ENCODE measurements around the gene KDM4C.

- TF ChIP-seq, protein P1, sequence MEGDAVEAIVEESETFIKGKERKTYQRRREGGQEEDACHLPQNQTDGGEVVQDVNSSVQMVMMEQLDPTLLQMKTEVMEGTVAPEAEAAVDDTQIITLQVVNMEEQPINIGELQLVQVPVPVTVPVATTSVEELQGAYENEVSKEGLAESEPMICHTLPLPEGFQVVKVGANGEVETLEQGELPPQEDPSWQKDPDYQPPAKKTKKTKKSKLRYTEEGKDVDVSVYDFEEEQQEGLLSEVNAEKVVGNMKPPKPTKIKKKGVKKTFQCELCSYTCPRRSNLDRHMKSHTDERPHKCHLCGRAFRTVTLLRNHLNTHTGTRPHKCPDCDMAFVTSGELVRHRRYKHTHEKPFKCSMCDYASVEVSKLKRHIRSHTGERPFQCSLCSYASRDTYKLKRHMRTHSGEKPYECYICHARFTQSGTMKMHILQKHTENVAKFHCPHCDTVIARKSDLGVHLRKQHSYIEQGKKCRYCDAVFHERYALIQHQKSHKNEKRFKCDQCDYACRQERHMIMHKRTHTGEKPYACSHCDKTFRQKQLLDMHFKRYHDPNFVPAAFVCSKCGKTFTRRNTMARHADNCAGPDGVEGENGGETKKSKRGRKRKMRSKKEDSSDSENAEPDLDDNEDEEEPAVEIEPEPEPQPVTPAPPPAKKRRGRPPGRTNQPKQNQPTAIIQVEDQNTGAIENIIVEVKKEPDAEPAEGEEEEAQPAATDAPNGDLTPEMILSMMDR (IDR thresholded peaks at IDR 0.05; ENCODE audit: insufficient read depth, low read depth, low read length) = no peak
- no peak for TF ChIP-seq EZH2 (IDR thresholded peaks at IDR 0.05; ENCODE audit: insufficient read depth, low read length)
Measured at GRCh38 chr9:6829536-6829935, 71.8 kb downstream of the KDM4C start.
